NB4 (cell line): ENCODE results near the gene PCGF1.

Experiments
- POLR2A ChIP-seq: IDR thresholded peaks from 2 replicates; pipeline ENCODE4 v1.6.1; 2011; ENCODE audit warnings: mild to moderate bottlenecking; ENCODE audit not compliant: insufficient read length; ENCODE audit errors: extremely low read depth
- TF ChIP-seq, protein P1 (sequence below): IDR thresholded peaks from one replicate; pipeline ENCODE4 v1.5.1; 2012; ENCODE audit warnings: low read depth, low read length

DNA sequence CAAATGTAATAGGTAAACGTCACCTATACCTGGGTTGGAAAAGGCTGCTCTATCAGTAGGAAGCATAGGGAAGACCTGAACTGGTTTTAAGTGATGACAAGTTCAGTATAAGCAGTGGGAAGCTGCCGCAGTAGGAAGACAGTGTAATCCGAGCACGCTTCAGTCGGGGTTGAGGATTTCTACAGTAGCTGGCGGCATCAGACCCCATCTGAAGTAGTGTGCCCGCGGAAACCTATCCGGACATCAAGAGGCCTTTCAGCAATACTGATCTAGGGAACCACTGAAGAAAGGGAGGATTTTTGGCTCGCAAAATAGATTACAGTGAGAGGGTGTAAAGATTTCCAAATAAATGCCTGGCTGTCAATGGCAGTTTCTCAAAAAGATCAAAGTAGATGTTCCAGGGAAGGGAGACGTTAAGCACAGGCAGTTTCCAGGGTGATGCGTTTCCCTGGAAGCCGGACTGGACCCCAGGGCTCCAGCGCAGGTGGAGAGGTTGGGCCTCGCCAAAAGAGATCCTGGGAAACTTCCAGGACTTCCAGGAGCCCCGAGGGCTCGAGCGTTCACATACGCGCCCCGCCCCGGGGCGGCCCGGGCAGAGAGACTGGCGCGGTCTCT is 40.9 kb upstream of the PCGF1 start:
- TF ChIP-seq, protein P1, sequence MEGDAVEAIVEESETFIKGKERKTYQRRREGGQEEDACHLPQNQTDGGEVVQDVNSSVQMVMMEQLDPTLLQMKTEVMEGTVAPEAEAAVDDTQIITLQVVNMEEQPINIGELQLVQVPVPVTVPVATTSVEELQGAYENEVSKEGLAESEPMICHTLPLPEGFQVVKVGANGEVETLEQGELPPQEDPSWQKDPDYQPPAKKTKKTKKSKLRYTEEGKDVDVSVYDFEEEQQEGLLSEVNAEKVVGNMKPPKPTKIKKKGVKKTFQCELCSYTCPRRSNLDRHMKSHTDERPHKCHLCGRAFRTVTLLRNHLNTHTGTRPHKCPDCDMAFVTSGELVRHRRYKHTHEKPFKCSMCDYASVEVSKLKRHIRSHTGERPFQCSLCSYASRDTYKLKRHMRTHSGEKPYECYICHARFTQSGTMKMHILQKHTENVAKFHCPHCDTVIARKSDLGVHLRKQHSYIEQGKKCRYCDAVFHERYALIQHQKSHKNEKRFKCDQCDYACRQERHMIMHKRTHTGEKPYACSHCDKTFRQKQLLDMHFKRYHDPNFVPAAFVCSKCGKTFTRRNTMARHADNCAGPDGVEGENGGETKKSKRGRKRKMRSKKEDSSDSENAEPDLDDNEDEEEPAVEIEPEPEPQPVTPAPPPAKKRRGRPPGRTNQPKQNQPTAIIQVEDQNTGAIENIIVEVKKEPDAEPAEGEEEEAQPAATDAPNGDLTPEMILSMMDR, result no peak
- TF ChIP-seq POLR2A, result no peak
